ENCODE results near the gene AHCYL2.

GRCh38 chr7:129354428-129355157 is 129.8 kb downstream of the AHCYL2 start:
- TF ChIP-seq CTCF (conservative IDR thresholded peaks at IDR 0.05; ENCODE audit: low read length) (no peak), EZH2phosphoT487 (IDR thresholded peaks at IDR 0.05; ENCODE audit: borderline replicate concordance) (no peak)

All from Loucy (cell line).